Endothelial cell of umbilical vein (primary cell): ENCODE measurements around the gene MKLN1.

ENCODE experiments used
- EZH2 ChIP-seq: IDR thresholded peaks from 2 replicates; pipeline ENCODE4 v1.6.1; 2012; ENCODE audit warnings: borderline replicate concordance, low read depth, mild to moderate bottlenecking, moderate library complexity, low read length, inconsistent platforms; ENCODE audit not compliant: severe bottlenecking
- FOS ChIP-seq: IDR thresholded peaks from 2 replicates; pipeline ENCODE4 v1.6.1; 2011; ENCODE audit warnings: mild to moderate bottlenecking, low read length, moderate library complexity, borderline replicate concordance; ENCODE audit not compliant: insufficient read depth
- GATA2 ChIP-seq: IDR thresholded peaks from 2 replicates; pipeline ENCODE4 v1.7.0; 2011; ENCODE audit warnings: low read depth, mild to moderate bottlenecking, moderate library complexity, mixed read lengths, low read length; ENCODE audit not compliant: insufficient read length, insufficient read depth
- JUN ChIP-seq: IDR thresholded peaks from 2 replicates; pipeline ENCODE4 v1.6.1; 2011; ENCODE audit warnings: borderline replicate concordance, low read depth; ENCODE audit not compliant: insufficient read length, insufficient read depth
- MYC ChIP-seq: IDR thresholded peaks from one replicate; pipeline ENCODE4 v1.6.1; 2011; ENCODE audit warnings: mild to moderate bottlenecking, low read depth, low read length
- POLR2A ChIP-seq: IDR thresholded peaks from 2 replicates; pipeline ENCODE4 v1.6.1; 2012; ENCODE audit warnings: low read depth, mild to moderate bottlenecking, control low read depth, low read length
- POLR2AphosphoS5 ChIP-seq: IDR thresholded peaks from 2 replicates; pipeline ENCODE4 v1.6.1; 2012; ENCODE audit warnings: low read depth, mild to moderate bottlenecking, control low read depth, low read length, moderate library complexity; ENCODE audit not compliant: insufficient read depth
- TF ChIP-seq, protein P1 (sequence below), 2 donors: IDR thresholded peaks; 1 replicate in 1 of 2; 2 replicates in 1 of 2; pipeline ENCODE4 v1.5.1; 2011; ENCODE audit warnings: low read length in 2 of 2, mild to moderate bottlenecking in 2 of 2, moderate library complexity in 2 of 2, control low read depth in 1 of 2, inconsistent platforms in 1 of 2, low read depth in 1 of 2; ENCODE audit not compliant: insufficient read depth in 1 of 2; ENCODE audit errors: extremely low read depth in 1 of 2
- TF ChIP-seq, protein P2 (sequence below): IDR thresholded peaks from 2 replicates; pipeline ENCODE4 v1.6.1; 2011; ENCODE audit not compliant: insufficient read depth, insufficient read length

DNA sequence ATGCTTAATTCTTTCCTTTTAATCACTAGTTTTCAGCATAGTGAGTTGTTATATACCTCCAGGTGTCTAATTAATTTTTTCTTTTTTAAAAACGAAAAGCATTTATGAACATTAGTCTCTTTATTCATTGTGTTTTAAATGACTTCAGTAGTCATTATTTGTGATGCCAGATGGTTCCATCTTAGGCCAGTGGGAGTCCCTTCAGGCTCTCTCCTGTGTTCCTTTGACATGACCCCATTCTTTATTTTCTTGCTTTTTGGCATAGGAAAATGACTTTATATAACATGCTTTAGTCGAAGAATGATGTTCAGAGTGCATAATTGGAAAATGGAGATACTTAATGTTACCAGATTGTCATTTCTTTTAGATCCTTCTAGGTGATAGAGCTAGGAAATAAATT is 24.4 kb downstream of the MKLN1 start:
- TF ChIP-seq, protein P1, sequence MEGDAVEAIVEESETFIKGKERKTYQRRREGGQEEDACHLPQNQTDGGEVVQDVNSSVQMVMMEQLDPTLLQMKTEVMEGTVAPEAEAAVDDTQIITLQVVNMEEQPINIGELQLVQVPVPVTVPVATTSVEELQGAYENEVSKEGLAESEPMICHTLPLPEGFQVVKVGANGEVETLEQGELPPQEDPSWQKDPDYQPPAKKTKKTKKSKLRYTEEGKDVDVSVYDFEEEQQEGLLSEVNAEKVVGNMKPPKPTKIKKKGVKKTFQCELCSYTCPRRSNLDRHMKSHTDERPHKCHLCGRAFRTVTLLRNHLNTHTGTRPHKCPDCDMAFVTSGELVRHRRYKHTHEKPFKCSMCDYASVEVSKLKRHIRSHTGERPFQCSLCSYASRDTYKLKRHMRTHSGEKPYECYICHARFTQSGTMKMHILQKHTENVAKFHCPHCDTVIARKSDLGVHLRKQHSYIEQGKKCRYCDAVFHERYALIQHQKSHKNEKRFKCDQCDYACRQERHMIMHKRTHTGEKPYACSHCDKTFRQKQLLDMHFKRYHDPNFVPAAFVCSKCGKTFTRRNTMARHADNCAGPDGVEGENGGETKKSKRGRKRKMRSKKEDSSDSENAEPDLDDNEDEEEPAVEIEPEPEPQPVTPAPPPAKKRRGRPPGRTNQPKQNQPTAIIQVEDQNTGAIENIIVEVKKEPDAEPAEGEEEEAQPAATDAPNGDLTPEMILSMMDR (IDR thresholded peaks at IDR 0.05; ENCODE audit: extremely low read depth in 1 of 2, insufficient read depth in 1 of 2, low read depth in 1 of 2, low read length in 2 of 2): no peak
- no peak for TF ChIP-seq JUN
- TF ChIP-seq POLR2AphosphoS5: no peak
- no peak for TF ChIP-seq POLR2A
- no peak for TF ChIP-seq EZH2
- TF ChIP-seq FOS: no peak
- no peak for TF ChIP-seq MYC
- TF ChIP-seq, protein P2, sequence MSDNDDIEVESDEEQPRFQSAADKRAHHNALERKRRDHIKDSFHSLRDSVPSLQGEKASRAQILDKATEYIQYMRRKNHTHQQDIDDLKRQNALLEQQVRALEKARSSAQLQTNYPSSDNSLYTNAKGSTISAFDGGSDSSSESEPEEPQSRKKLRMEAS: no peak
- no peak for TF ChIP-seq GATA2
